CD4-positive, alpha-beta T cell treated with Interleukin-12 subunit alpha and Interleukin-12 subunit beta, for 1 hour (primary cell): ENCODE measurements around the gene GGT1.
A peak's percentile ranks its signal among the peaks of the same experiment; 100 is the strongest.
"Not testable (repeated sequence)": the region's sequence is repeated elsewhere in the genome, so short reads cannot be mapped to it uniquely, and the experiment has no call there.

ENCODE experiments used
- DNase-seq: peaks from one replicate; pipeline ENCODE4 v3.0.0-alpha.2; 2020

GGT1 gene

DNA sequence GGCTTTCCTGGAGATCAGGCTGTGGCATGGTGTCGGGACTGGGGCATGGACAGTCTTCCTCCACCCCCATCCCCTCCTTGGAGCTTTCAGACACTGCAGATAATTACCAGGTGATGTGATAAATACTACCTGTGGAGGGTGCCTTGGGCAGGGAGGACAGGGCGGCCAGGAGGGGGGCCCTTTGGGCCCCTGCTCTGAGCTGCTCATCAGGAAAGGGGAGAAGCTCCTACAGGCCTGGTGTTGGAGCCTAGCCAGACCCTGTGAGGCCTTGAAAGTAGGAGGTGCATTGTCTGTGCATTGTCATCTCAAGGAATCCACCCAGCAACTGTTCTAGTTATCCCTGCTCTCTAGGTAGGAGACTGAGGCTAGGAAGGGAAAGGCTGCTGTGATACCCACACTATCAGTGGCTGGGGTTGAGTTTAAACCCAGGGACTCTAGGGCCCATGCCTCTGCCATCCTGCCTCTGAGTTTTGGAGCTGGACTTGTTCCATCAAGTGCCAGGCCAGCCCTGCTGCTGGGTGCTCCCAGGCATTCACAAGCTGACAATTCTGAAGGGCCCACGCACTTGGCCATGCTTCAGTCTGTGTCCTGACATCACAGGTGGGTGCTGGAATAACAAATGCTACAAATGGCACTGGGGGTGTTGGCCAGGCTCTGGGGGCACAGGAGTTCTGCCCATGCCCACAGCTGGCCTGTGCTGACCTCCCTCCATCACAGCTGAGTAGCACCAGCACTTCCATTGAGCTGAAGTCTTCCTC, 2.9 kb upstream of the GGT1 start:
- DNase-seq: not testable (repeated sequence)

- peak; percentile 4 for DNase-seq
Measured at GRCh38 chr22:24601217-24602104, 1.5 kb upstream of the GGT1 start.

GRCh38 chr22:24602105-24602749, 766 bp upstream of the GGT1 start:
- not testable (repeated sequence) for DNase-seq

DNA sequence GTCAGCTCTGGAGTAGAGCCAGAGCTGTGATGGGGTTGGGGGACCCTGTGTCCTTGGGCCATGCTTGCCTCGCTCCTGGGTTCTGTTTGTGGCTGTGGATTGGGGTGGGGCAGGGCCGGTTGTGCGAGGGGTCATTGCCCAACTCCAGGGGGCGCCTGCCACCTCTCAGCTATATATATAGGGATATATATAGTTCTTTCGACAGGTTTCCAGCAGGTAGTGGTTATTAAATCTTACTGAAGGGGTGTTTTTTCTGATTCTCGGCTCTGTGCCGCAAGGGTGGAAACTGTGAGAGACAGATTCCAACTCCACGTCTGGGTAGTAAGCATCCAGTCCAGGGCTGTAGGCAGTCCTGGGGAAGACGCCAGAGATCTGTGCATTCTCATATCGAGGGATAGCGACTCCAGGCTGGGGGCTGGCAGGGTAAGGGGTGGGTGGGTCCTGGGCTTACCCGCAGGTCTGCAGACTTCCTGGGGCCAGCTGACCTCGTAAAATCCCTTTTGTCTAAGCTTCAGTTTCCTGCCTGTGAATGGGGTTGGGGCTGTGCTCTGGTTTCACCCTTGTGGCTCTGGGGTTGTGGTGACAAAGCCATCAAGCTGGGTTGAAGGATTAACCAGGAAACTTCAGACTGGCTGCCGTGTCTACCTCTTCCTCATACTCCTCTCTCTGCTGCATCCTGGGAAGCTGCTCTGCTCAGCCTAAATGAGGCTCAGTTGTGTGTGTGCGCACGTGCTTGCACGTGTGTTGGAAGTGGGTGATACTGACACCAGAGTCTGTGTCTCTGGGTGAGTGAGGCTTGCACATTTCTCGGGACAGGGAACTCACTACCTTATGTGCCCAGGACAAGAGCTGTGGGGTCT, 1.0 kb downstream of the GGT1 start:
- peak; percentile 14 for DNase-seq

- not testable (repeated sequence) for DNase-seq
Measured at GRCh38 chr22:24606340-24606739, 3.3 kb downstream of the GGT1 start.

- DNase-seq: peak; percentile 69
Measured at GRCh38 chr22:24607429-24607983, 4.5 kb downstream of the GGT1 start.

DNA sequence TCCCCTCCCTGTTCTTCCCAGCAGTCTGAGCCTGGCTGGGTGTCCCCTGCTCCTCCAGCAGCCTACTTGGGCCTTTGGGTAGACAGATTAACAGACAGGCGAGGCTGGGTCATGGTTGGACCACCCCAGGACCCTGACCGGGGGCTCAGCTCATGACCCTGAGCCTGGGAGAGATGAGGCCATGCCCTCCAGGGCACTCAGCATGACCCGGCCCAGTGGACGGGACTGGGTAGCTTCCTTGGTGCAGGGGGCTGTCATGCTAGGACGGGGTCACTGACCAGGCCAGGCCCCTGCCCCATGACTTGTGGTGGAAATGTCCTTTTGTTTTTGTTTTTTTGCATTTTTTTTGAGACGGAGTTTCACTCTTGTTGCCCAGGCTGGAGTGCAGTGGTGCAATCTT, 5.3 kb downstream of the GGT1 start:
- not testable (repeated sequence) for DNase-seq

DNA sequence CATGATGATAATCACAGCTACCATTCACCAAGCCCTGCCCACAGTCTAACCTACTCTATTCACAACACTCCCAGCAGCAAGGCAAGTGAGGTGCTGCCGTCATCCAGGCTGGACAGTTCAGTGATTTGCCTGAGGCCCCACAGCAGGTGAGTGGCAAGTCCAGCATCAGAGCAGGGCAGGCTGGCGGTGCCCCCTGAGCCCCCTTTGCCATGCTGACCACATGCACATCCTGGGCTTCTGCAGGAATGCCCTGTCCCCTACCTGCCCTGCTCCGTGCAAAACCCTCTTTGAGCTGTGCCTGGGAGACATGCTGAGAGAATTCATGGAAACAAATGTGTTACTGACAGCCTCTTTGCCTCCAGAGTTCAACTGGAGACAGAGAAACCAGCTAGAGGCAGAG, 6.9 kb downstream of the GGT1 start:
- DNase-seq: not testable (repeated sequence)

- not testable (repeated sequence) for DNase-seq
Measured at GRCh38 chr22:24614794-24615193, 11.8 kb downstream of the GGT1 start.

GRCh38 chr22:24621244-24621643, 18.3 kb downstream of the GGT1 start:
- not testable (repeated sequence) for DNase-seq

DNA sequence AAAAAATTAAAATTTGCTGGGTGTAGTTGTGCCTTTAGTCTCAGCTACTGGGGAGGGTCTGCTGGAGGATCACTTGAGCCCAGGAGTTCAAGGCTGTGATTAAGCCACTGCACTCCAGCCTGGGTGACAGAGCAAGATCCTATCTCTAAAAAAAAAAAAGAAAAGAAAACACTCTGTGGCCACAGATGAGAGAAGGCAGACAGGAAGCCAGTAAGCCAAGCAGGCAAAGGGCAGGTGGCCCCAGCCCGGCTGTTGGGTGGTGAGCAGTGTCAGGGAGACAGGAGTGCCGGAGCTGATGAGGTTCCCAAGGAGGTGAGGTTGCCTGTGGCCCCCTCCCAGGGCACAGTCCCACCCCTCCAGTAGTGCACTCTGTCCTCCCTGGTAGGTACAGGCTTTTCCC, 19.6 kb downstream of the GGT1 start:
- DNase-seq: not testable (repeated sequence)

GRCh38 chr22:24627911-24628310, 24.9 kb downstream of the GGT1 start:
- not testable (repeated sequence) for DNase-seq

DNA sequence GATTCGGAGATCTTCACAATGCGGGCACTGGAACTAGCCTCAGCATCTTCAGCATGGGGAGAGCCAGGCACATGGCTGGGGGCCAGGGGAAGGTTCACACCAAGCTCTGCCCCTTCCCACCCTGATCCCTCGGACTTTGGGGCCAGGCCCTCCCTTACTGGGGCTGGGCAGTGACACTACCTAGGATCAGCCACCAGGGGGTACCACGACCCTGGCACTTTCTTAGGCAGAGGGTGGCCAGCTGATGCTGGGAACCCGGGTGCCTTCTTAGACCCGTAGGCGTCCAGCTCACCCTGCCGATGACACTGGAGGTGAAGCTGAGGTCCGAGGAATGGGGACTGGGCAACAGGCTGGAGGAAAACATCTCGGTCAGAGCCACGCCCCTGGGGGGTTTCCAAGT, 26.1 kb downstream of the GGT1 start:
- peak; percentile 13 for DNase-seq

- not testable (repeated sequence) for DNase-seq
Measured at GRCh38 chr22:24630812-24631427, 27.9 kb downstream of the GGT1 start.

- not testable (repeated sequence) for DNase-seq
Measured at GRCh38 chr22:24631430-24632122, 28.6 kb downstream of the GGT1 start.

GRCh38 chr22:24632642-24633041, 29.6 kb downstream of the GGT1 start:
- not testable (repeated sequence) for DNase-seq

DNA sequence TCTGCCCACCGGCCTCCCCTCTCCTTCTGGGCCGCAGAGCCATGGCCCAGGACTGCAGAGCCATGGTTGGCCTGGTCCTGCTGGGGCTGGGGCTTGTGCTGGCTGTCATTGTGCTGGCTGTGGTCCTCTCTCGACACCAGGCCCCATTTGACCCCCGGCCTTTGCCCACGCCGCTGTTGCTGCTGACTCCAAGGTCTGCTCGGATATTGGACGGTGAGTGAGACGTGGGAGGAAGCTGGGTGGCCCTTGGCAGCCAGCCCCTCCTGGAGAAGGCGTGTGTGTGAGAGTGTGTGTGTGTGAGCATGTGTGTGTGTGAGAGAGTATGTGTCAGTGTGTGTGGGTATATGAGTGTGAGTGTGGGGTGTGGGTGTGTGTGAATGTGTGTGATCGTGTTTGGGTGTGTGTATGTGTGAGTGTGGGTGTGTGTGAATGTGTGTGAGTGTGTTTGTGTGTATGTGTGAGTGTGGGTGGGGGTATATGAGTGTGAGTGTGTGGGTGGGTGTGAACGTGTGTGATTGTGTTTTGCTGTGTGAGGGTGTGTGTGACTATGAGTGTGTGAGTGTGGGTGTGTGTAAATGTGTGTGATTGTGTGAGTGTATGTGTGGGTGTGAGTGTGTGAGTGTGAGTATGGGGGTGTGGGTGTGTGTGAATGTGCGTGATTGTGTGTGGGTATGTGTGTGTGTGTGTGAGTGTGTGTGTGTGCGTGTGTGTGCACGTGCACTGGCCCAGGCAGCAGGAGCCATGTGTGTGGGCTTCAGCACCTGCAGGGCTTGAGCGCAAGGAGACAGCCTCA, 30.4 kb downstream of the GGT1 start:
- DNase-seq: not testable (repeated sequence)

DNA sequence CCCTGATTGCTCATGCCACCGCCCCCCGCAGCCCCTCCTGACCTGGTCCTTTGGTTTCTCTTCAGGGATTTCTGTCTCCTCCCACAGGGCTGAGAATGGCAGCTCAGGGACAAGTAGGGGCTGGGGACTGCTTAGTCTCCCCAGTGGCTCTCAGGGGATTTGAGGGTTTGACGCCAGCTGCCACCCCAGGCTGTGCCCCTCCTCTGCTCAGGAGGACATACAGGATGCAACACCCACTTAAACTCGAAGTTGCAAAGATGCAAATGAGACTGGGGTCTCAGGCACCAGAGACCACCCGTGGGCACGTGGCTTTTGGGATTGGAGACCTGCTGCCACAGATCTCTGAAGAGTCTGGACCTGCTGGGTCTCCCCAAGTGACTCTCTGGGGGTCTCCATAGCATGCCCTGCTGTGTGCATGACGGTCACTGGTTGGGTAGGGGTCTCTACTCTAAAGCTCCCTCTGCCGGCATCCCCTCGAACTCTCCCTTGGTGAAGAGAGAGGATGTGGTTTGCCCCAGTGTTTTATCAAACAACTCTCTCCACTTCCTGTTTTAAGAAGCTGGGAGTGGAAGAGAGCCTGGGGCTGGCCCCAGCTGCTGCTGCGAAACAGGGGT, 31.9 kb downstream of the GGT1 start:
- peak; percentile 17 for DNase-seq

GRCh38 chr22:24636513-24636912, 33.5 kb downstream of the GGT1 start:
- DNase-seq: not testable (repeated sequence)

DNA sequence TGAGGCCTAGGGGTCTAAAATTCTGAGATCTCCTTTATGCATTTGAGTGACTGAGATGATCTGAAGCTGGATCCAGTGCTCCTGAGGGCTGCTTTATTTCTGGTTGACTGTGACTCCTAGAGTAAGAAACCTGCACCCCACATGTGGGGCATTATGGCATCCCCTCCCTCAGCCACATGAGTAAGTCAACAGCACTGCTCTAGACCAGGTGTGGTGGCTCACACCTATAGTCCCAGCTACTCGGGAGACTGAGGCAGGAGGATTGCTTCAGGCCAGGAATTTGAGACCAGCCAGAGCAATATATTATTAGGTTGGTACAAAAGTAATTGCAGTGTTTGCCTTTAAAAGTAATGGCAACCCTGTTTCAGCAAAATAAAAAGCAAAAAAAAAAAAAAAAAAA, 39.3 kb downstream of the GGT1 start:
- DNase-seq: not testable (repeated sequence)
